GM19239 (cell line): ENCODE results near the gene SLC8A2.

Experiments used
- DNase-seq: peaks from one replicate; pipeline ENCODE4 v3.0.0; 2011; ENCODE audit warnings: low spot score; ENCODE audit not compliant: insufficient read length
- FAIRE-seq: peaks from 2 replicates; lab custom pipeline; 2011; peaks lifted over from hg19 to GRCh38; lab: Jason Lieb, UNC

Gene SLC8A2, protein sequence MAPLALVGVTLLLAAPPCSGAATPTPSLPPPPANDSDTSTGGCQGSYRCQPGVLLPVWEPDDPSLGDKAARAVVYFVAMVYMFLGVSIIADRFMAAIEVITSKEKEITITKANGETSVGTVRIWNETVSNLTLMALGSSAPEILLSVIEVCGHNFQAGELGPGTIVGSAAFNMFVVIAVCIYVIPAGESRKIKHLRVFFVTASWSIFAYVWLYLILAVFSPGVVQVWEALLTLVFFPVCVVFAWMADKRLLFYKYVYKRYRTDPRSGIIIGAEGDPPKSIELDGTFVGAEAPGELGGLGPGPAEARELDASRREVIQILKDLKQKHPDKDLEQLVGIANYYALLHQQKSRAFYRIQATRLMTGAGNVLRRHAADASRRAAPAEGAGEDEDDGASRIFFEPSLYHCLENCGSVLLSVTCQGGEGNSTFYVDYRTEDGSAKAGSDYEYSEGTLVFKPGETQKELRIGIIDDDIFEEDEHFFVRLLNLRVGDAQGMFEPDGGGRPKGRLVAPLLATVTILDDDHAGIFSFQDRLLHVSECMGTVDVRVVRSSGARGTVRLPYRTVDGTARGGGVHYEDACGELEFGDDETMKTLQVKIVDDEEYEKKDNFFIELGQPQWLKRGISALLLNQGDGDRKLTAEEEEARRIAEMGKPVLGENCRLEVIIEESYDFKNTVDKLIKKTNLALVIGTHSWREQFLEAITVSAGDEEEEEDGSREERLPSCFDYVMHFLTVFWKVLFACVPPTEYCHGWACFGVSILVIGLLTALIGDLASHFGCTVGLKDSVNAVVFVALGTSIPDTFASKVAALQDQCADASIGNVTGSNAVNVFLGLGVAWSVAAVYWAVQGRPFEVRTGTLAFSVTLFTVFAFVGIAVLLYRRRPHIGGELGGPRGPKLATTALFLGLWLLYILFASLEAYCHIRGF

GRCh38 chr19:47471733-47472457 is at the start of gene SLC8A2:
SLC8A2 (minus strand) TSS chr19:47471893; CDS start chr19:47466403, 5,490 bp downstream.
- DNase-seq = no peak
- no peak for FAIRE-seq

GRCh38 chr19:47520839-47521238 is 49.1 kb upstream of the SLC8A2 start:
- no peak for DNase-seq
- FAIRE-seq = no peak

DNA sequence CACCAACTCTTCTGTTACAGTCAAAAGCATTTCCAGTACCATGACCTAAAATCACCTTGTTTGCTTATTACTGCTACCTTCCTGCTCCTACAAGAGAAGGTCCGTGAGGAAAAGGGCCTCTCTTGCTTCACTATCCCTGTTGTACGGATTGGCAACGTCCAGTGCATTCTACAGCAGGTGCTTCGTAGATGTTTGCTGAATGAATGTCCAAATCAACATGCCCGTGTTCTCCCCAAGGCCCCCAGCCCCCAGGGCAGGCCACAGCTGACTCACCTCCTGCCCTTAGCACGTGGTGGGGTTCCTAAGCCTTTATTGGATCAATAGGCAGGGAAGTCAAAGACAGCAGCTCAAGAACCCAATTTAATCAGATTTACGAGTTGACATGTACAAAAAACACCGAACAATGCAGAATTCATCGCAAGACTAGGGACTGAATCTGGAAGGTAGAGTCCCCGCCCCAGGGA is 48.7 kb upstream of the SLC8A2 start:
- FAIRE-seq (no peak), DNase-seq (no peak)

DNA sequence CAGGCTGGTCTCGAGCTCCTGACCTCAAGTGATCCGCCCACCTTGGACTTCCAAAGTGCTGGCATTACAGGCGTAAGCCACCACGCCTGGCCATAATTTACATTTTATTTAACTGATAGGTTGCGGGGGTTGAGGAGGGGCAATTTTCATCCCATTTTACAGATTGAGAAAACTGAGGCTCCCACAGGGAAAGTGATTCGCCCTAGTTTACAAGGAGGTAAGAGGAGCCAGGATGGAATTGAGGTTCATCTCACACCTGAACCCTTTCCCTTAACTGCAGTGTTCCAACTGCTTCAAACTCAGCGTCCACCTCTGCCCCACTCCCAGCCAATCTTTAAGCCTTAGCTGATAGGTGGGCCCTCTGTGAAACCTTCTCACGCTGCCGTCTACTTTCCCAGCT is 47.2 kb upstream of the SLC8A2 start:
- FAIRE-seq (no peak), DNase-seq (no peak)

DNA sequence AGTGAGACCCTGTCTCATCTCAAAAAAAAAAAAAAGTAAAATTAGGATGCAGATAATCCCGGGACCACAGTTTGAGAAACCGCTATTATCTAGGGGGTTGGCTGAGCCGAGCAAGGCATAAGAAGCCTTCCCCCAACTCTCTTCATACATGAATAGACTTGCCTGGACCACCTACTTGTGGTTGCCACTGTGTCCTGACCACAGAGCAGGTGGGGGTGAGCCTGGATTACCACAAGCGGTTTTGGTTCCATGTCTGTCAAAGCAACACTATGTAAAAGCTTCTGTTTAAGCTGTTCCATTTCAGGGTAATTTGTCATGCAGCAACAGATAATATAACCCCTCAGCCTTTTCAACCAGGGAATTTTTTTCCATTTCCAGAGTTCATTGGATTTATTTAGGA is 46.4 kb upstream of the SLC8A2 start:
- peak; percentile 56 for DNase-seq

GRCh38 chr19:47514869-47515588 is 43.3 kb upstream of the SLC8A2 start, which contains the start of gene NAPA:
NAPA (minus strand) TSS chr19:47515063; CDS start chr19:47514940, 123 bp downstream.
- FAIRE-seq = peak; percentile 97
- DNase-seq = peak; percentile 90

More for the DNA sequence above, 46.4 kb upstream of the SLC8A2 start:
- peak; percentile 96 for FAIRE-seq

GRCh38 chr19:47514151-47514868 is 42.6 kb upstream of the SLC8A2 start:
- FAIRE-seq (no peak), DNase-seq (no peak)

- FAIRE-seq (no peak), DNase-seq (no peak)
Measured at GRCh38 chr19:47512948-47513319, 41.2 kb upstream of the SLC8A2 start.

GRCh38 chr19:47512183-47512947 is 40.7 kb upstream of the SLC8A2 start:
- FAIRE-seq = peak; percentile 35
- no peak for DNase-seq

DNA sequence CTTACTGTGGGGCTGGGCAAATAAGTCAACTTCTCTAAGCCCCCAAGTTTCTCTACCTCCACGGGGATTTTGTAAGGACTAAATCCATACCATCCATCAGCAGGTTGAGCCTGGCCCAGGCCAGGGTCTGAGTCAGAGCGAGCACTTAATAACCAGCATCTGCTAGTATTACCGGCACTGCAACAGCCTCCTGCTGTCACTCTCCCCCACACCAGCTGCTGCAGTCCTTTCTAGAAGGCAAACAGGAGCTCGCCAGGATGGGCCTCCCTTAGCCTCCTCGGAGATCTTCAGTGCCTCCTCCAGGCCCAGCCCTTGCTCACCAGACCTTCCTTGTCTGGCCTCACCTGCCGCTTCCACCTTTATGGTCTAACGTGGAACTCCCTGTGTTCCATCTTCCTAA is 40.0 kb upstream of the SLC8A2 start:
- DNase-seq (no peak), FAIRE-seq (no peak)

- FAIRE-seq (no peak), DNase-seq (no peak)
Measured at GRCh38 chr19:47511128-47511517, 39.4 kb upstream of the SLC8A2 start.

- FAIRE-seq = no peak
- DNase-seq = no peak
Measured at GRCh38 chr19:47510516-47511127, 38.9 kb upstream of the SLC8A2 start.

- FAIRE-seq = no peak
- no peak for DNase-seq
Measured at GRCh38 chr19:47509973-47510372, 38.3 kb upstream of the SLC8A2 start.

- no peak for FAIRE-seq
Measured at GRCh38 chr19:47509170-47509847, 37.6 kb upstream of the SLC8A2 start.

GRCh38 chr19:47508721-47509120 is 37.0 kb upstream of the SLC8A2 start:
- FAIRE-seq = no peak
- DNase-seq = no peak

More at GRCh38 chr19:47509170-47509847, 37.6 kb upstream of the SLC8A2 start:
- no peak for DNase-seq

DNA sequence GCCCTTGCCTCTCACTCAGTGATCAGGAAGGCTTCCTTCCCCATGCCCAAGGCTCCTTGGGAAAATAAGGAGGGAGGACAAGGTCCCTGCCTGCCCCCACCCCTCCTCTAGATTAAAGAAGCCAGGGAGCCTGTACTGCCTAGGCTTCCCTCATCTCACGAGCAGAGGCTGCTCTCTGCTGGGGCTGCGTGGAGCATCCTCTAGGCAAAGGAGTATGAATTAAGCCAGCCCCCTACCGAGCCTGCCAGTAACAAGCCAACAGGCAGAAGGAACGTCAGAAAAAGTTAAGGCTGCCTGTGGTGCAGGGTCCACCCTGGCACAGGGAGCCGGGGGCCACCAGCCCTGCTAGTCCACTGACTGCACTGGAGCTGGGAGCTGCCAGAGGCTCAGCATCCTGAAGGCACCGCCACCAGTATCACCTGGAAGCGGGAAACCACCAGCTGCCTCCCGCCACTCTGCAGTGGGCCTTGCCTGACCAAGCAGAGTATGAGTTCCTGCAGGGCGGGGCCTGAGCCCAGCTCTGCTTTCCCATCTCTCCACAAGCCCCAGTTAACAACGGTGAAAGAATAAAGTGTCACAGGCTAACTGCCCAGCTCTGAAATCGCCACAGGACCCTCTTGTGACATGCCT is 36.3 kb upstream of the SLC8A2 start:
- no peak for DNase-seq
- no peak for FAIRE-seq

- FAIRE-seq = no peak
Measured at GRCh38 chr19:47507012-47507411, 35.3 kb upstream of the SLC8A2 start.

More at GRCh38 chr19:47507012-47507411, 35.3 kb upstream of the SLC8A2 start:
- DNase-seq = no peak
